ENCODE results near the gene M1AP. TPM values are rescaled to one million over a fixed set of nuclear protein-coding genes. Genes with fewer than 3 reads are reported as not detected.

The M1AP gene
- total RNA-seq, 1 donor from 2014 or later: 0.77 TPM

DNA sequence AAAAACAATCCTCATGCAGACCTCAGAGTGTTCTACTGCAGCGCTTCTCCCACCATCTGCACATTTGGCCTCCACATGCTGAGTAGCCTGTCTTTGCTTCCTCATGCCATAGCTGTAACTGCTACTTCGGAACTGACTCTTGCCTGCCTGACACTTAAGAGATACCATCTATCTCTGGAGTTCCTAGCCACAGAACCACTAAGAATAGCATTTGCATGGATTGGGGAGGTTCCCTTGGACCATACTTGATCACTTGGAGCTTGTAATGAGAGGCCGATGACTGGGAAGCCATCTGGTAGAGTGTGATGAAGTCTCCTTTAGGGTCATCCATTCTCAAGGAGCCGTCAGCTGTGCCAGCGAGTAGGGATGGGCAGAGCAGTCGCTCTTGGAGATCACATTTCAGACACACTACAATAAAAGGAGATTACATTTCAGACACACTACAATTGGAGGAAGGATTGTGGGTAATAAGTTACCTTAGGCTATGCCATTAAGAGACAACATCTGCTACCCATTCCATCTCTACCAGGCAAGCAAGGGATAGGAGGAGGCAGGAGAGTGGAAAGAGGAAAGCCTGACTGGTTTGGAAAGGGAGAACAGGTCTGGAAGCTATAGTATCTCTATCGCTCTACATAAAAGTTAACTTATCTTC, 71.8 kb downstream of the M1AP start:
- H3K27ac Mint-ChIP-seq (ENCODE audit: unreplicated experiment): no peak overlapping the region
- peaks cover 20% of the 10 kb centered on the region for H3K4me1 Mint-ChIP-seq
- H3K36me3 Mint-ChIP-seq (ENCODE audit: low read depth): no peaks in the 10 kb centered on the region
- no peaks in the 10 kb centered on the region for H3K9me3 Mint-ChIP-seq
- peaks cover 5% of the 10 kb centered on the region for H3K27me3 Mint-ChIP-seq (ENCODE audit: low read depth)
- no peak overlapping the region for H3K4me3 Mint-ChIP-seq
- no peak for DNase-seq (ENCODE audit: low read depth, low spot score)
- TF ChIP-seq, protein P1, sequence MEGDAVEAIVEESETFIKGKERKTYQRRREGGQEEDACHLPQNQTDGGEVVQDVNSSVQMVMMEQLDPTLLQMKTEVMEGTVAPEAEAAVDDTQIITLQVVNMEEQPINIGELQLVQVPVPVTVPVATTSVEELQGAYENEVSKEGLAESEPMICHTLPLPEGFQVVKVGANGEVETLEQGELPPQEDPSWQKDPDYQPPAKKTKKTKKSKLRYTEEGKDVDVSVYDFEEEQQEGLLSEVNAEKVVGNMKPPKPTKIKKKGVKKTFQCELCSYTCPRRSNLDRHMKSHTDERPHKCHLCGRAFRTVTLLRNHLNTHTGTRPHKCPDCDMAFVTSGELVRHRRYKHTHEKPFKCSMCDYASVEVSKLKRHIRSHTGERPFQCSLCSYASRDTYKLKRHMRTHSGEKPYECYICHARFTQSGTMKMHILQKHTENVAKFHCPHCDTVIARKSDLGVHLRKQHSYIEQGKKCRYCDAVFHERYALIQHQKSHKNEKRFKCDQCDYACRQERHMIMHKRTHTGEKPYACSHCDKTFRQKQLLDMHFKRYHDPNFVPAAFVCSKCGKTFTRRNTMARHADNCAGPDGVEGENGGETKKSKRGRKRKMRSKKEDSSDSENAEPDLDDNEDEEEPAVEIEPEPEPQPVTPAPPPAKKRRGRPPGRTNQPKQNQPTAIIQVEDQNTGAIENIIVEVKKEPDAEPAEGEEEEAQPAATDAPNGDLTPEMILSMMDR (conservative IDR thresholded peaks at IDR 0.05): no peak

DNA sequence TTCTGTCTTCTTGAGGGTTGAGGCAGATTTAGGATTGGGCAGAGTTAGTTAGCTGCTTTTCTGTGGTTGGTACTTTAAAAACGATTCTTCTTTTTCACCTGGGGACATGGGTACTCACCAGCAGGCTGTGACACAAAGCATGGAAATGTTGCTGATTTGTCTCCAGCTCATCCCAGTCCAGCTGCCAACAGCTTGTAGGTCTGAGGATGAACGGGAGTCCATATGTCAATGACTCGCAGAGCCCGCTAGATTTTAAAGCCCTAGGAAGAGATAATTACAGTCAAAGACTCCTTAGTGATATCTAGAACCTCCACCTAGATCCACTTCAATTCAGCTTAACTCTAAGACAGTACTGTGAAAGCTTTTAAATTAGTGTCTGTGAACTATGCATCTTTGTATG, 72.8 kb downstream of the M1AP start:
- TF ChIP-seq, protein P1 (conservative IDR thresholded peaks at IDR 0.05): no peak
- DNase-seq (ENCODE audit: low read depth, low spot score): no peak
- Mint-ChIP-seq H3K9me3 (no peaks in the 10 kb centered on the region), H3K36me3 (ENCODE audit: low read depth) (no peaks in the 10 kb centered on the region), H3K4me3 (no peak overlapping the region), H3K27ac (ENCODE audit: unreplicated experiment) (no peak overlapping the region), H3K4me1 (peaks cover 20% of the 10 kb centered on the region), H3K27me3 (ENCODE audit: low read depth) (peaks cover 4% of the 10 kb centered on the region)

DNA sequence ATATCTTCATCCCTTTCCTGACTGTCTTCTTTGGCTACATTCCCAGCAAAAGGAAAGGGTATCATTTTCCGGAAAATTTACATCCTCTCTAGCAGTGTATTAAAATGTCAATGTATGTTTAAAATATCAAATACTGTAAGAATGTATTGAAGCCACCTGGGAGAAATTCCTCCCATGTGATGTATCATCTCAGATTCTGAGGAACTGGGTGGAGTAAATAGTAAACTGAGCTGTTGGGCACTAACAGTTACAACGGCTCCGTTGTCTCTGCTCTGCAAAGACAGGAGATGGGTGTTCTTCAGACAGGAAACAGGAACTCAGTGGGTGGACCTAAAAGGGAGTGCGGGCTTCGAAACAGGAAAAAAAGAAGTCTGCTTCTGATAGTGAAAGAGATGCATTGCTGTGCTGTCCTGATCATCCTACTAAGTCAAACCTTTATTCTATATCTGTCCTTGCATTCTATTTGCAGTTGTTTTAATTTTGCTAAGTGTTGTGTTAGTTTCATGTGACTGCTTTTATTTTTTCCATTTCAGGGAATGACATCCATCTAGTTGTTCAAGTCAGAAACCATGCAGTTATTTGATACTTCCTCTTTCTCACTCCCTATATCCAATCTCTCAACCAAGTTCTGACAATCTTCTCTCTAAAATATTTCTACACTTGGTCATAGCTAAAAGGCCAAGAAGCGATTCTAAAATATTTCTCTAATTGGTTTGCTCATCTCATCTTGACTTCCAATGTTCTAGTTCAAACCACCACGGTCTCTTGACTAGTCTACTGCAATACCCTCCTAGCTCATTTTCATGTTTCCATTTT, 74.2 kb downstream of the M1AP start:
- TF ChIP-seq, protein P1 (conservative IDR thresholded peaks at IDR 0.05): no peak
- Mint-ChIP-seq H3K27me3 (ENCODE audit: low read depth) (peaks cover 3% of the 10 kb centered on the region), H3K27ac (ENCODE audit: unreplicated experiment) (no peak overlapping the region), H3K4me1 (peaks cover 20% of the 10 kb centered on the region), H3K4me3 (no peak overlapping the region), H3K9me3 (no peaks in the 10 kb centered on the region), H3K36me3 (ENCODE audit: low read depth) (no peaks in the 10 kb centered on the region)
- no peak for DNase-seq (ENCODE audit: low read depth, low spot score)

DNA sequence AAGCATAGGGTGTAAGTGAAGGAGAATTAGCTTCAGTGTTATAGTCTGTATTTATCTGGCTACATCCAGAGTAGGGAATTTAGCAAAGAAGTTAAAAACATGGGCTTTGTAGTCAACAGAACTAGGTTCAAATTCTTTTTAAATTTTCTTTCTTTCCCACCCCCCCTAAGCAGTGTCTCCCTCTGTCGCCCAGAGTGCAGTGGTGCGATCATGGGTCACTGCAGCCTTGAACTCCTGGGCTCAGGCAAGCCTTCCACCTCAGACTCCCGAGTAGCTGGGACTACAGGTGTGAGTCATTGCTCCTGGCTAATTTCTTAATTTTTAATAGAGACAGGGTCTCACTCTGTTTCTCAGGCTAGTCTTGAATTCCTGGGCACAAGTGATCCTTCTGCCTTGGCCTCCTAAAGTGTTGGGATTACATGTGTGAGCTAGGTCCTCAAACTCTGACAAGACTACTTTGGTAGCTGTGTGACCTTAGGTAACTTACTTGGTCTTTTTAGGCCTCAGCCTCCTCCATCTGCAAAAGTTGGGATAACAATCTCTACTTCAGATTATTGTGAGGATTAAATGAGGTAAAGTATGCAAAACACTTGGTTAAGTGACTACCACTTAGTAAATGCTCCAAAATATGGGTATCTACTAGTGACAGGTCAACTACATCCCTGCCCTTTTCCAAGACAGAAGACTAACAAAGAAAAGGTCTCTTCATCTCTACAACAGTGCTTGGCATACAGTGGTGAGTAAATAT, 75.8 kb downstream of the M1AP start:
- Mint-ChIP-seq H3K27me3 (ENCODE audit: low read depth) (peaks cover 11% of the 10 kb centered on the region), H3K36me3 (ENCODE audit: low read depth) (no peaks in the 10 kb centered on the region)

DNA sequence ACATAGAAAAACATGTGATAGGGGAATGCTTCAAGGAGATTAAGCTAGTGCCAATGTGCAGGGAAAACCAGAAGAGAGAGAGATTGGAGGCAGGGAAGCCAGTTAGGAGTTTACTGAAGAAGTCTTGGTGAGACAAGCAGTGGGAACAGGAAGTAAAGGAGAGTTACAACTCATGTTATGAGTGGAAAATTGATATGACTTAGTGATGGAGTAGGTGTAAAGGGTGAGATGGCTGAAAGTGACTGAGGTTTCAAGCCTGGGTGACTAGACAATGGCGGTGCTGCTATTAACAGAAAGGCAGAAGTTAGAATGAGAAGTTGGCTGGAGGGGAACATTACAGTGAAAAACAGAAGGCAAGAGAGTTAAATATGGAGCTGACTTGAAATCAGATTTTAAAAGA, 77.1 kb downstream of the M1AP start:
- TF ChIP-seq, protein P1 (conservative IDR thresholded peaks at IDR 0.05): no peak
- H3K27ac Mint-ChIP-seq (ENCODE audit: unreplicated experiment): no peak overlapping the region
- H3K36me3 Mint-ChIP-seq (ENCODE audit: low read depth): no peaks in the 10 kb centered on the region
- H3K9me3 Mint-ChIP-seq: no peaks in the 10 kb centered on the region
- no peak overlapping the region for H3K4me3 Mint-ChIP-seq
- H3K27me3 Mint-ChIP-seq (ENCODE audit: low read depth): peaks cover 16% of the 10 kb centered on the region
- DNase-seq (ENCODE audit: low read depth, low spot score): no peak
- peaks cover 13% of the 10 kb centered on the region for H3K4me1 Mint-ChIP-seq

More for the DNA sequence above, 75.8 kb downstream of the M1AP start:
- Mint-ChIP-seq H3K9me3 (no peaks in the 10 kb centered on the region), H3K27ac (ENCODE audit: unreplicated experiment) (no peak overlapping the region), H3K4me1 (peaks cover 16% of the 10 kb centered on the region), H3K4me3 (no peak overlapping the region)
- TF ChIP-seq, protein P1 (conservative IDR thresholded peaks at IDR 0.05): peak; percentile 14
- DNase-seq (ENCODE audit: low read depth, low spot score): no peak

Measured in neural crest cell (in vitro differentiated cells).